BE2C (cell line): Measurements from ENCODE around the gene ABHD10.

Experiments
- DNase-seq: peaks from one replicate; pipeline ENCODE4 v3.0.0-alpha.2; 2020
- H3K27me3 ChIP-seq: fragments of 250-450 bp; sonication (Bioruptor Pico); 2 replicates; pipeline ENCODE4 v1.5.1; 2020; ENCODE audit warnings: mild to moderate bottlenecking
- H3K36me3 ChIP-seq: fragments of 250-450 bp; sonication (Bioruptor Pico); 2 replicates; pipeline ENCODE4 v1.5.1; 2020; ENCODE audit warnings: mild to moderate bottlenecking
- H3K4me1 ChIP-seq: fragments of 250-450 bp; sonication (Bioruptor Pico); 2 replicates; pipeline ENCODE4 v1.5.1; 2020
- H3K4me3 ChIP-seq: 2 replicates; pipeline ENCODE4 v1.5.1; 2011; ENCODE audit warnings: low read depth, low read length
- H3K9me3 ChIP-seq: fragments of 250-450 bp; sonication (Bioruptor Pico); 2 replicates; pipeline ENCODE4 v1.5.1; 2020
- CTCF ChIP-seq: IDR thresholded peaks from 2 replicates; pipeline ENCODE4 v1.5.1; 2012; ENCODE audit warnings: mild to moderate bottlenecking, low read depth, low read length

Gene ABHD10

GRCh38 chr3:112005091-112005672 is 26.4 kb downstream of the ABHD10 start:
- H3K4me1 ChIP-seq, result peaks cover under 1% of the 10 kb centered on the region; the same call in 1 of the 2 replicates
- no peaks in the 10 kb centered on the region for H3K9me3 ChIP-seq
- no peak overlapping the region for H3K4me3 ChIP-seq
- no peak for DNase-seq
- no peaks in the 10 kb centered on the region for H3K27me3 ChIP-seq
- H3K36me3 ChIP-seq, result no peaks in the 10 kb centered on the region
- no peak for TF ChIP-seq CTCF

- Histone ChIP-seq H3K9me3 (no peaks in the 10 kb centered on the region), H3K36me3 (no peaks in the 10 kb centered on the region), H3K27me3 (no peaks in the 10 kb centered on the region), H3K4me1 (peaks cover 4% of the 10 kb centered on the region; the same call in 1 of the 2 replicates), H3K4me3 (no peak overlapping the region)
- no peak for TF ChIP-seq CTCF
- DNase-seq, result no peak
These were observed 28.8 kb downstream of the ABHD10 start for GRCh38 chr3:112007633-112008032.

- no peaks in the 10 kb centered on the region for H3K27me3 ChIP-seq
- H3K9me3 ChIP-seq, result no peaks in the 10 kb centered on the region
- no peaks in the 10 kb centered on the region for H3K36me3 ChIP-seq
- H3K4me1 ChIP-seq, result peaks cover 4% of the 10 kb centered on the region; the same call in 1 of the 2 replicates
- DNase-seq, result no peak
- no peak for TF ChIP-seq CTCF
- no peak overlapping the region for H3K4me3 ChIP-seq
These were observed 30.8 kb downstream of the ABHD10 start for GRCh38 chr3:112009670-112010069.

- DNase-seq, result no peak
- Histone ChIP-seq H3K27me3 (no peaks in the 10 kb centered on the region), H3K36me3 (no peaks in the 10 kb centered on the region), H3K9me3 (no peaks in the 10 kb centered on the region), H3K4me3 (no peak overlapping the region), H3K4me1 (peaks cover 4% of the 10 kb centered on the region; the same call in 1 of the 2 replicates)
- TF ChIP-seq CTCF, result no peak
These were observed 31.8 kb downstream of the ABHD10 start for GRCh38 chr3:112010636-112011035.

- no peaks in the 10 kb centered on the region for H3K36me3 ChIP-seq
- no peak overlapping the region for H3K4me3 ChIP-seq
- H3K27me3 ChIP-seq, result no peaks in the 10 kb centered on the region
- no peaks in the 10 kb centered on the region for H3K9me3 ChIP-seq
- H3K4me1 ChIP-seq, result peaks cover 4% of the 10 kb centered on the region; the same call in 1 of the 2 replicates
- no peak for TF ChIP-seq CTCF
- no peak for DNase-seq
These were observed 32.6 kb downstream of the ABHD10 start for GRCh38 chr3:112011376-112011940.
